Left forelimb (tissue), 1 donor: ENCODE data around the gene TMEM238L.

Experiments used
- DNase-seq: peaks from one replicate; pipeline ENCODE4 v3.0.0-alpha.2; 2018; ENCODE audit warnings: low spot score

TMEM238L gene

DNA sequence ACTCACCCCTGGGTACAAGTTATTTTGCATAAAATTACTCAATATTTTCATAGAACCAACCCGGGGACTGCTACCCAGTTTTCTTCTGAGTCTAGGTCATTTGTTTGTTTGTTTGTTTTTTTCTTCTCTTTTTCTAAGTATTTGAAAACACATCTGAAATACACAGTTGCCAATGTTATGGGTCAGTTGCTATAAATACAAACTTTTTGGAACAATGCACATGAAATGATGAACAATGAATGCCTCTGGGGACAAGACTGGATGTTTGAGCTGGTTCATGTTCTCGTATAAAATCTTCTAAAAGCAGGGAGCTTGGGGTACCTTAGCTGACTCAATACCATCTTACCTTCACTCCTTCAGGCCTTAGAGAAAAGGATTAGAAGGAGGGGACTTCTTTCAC is 30.5 kb downstream of the TMEM238L start:
- DNase-seq: no peak

DNA sequence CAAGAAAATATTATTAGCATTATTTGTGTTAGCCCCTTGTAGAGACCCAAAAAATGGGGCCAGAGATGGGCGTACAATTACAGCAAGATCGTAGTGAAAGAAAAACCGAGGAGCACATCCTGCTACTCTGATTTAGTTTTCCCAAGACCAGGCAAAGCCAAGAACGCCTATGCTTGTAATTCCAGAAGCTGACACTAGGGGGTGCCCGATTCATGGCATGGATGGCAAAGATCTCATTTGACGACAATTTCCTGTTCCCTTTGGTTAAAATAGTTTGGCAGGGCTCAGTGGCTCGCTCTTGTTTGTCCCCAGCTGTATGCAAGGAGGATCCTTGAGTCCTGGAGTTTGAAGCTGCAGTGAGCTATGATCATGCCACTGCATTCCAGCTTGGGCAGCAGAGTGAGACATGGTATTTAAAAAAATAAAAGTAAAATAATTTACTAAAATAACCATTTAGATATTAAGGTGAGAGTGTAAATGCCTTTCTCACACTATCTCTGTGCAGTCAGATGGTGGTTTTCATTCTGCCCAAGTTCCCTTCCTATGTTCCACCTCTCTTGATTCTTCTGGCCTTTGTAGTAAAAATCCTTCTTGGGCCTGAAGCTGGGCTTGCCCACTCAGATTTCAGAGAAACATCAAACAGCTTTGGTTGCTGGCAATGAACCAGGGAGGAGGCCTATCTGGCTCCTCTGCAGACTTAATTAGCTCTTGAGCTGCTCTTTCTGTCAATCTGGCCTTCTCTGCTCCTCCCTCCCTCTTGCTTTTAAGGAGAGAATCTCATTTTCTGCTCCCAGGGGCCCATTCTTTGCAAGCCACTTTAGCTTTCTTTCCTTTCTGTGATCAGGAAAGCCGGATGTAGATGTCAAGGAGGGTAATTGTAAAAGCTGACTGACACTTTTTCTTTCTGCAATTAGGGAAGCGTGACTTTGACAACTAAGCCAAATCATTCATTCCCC is 31.2 kb downstream of the TMEM238L start:
- DNase-seq: no peak

DNA sequence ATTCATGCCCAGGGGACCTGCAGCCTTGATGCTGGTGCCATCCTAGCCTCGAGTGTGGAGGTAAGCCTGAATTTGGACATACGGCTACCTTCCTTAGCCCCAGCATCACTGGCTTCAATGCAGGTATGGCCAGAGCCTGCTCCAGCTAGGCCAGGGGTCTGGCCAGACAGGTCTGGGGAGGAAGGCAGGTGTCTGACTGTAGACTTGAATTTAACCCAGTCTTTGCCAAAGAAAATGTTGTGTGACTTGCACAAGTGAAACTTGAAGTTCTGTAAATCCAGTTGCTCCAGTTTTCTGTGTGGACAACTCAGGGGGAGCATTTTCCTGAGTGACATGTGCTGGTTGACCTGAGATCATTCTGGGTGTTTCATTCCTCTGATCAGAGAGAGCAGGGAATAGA is 32.8 kb downstream of the TMEM238L start:
- no peak for DNase-seq

DNA sequence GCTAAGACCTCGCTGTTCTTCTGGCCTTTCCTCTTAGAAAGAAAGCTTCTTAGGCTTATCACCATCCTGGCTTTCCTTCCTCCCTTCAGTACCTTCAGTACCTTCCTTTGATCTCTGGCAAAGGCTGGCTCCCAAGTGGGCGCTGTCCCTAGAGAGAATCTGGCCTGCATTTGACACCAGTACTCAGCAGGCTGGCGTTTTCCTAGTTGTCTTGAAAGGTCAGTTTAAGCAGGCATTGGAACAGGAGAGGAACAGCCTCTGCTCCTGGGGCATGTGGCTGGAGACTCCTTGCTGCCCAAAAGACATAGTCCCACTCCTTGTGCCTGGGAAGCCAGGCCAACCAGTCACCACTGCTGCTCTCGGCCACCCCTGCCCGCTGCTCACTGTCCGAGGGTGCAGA is 34.1 kb downstream of the TMEM238L start:
- no peak for DNase-seq

DNA sequence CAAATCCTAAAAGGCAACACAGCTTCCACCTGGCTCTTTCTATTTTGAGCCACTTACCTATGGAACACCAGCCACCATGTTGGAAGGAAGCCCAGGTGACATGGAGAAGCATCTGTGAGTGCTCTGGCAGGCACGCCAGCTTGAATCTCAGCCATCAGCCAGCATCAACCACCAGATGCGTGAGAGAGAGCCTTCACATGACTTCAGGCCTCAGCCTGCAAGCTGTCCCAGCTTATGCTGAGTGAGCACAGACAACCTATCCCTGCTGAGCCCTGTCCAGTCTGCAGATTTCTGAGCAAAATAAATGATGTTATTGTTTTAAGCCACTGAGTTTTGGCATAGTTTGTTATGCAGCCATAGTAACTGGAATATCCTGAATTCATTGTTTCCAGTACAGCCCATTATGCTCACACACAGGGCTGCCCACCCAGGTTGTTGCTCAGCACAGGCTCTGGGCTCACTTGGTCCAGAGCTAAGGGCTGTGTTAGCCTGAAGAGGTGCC is 35.1 kb downstream of the TMEM238L start:
- no peak for DNase-seq

DNA sequence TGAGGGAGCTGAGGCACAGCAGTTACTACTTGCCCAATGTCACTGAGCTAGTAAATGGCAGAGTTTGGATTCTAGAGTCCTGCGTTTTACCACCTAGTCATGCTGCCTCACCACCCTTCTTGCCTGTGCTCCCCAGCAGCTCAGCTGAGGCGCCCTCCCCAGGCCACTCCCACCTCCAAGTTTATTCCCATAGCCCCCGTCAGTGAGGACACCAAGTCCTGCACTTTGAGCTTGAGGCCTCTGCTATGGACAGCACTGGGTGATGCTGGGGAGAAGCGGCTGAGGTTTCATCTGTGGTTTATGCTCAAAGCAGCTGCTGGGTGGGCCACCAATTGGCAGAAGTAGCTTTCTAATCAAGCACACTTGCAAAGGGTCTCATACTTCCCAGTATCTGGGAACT is 36.7 kb downstream of the TMEM238L start:
- DNase-seq: no peak

DNA sequence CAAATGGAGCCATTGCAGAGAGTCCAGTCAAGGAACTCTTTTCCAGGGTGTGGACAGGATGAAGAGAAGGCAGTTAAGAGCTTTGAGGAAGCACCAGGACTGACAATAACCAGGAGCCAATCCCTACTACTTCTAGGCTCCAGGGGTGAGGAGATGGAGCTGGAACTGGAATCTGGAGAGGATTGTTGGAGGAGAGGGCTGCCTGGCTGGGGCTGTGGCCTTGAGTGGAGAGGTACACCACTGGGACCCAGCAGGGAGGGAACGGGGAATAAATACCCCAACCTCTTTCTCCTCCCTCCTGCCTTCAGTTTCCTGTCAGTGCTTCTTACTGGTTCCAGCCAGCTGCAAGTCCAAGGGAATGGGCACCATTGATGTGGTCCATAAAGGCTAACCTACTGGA is 41.9 kb downstream of the TMEM238L start:
- DNase-seq: no peak

DNA sequence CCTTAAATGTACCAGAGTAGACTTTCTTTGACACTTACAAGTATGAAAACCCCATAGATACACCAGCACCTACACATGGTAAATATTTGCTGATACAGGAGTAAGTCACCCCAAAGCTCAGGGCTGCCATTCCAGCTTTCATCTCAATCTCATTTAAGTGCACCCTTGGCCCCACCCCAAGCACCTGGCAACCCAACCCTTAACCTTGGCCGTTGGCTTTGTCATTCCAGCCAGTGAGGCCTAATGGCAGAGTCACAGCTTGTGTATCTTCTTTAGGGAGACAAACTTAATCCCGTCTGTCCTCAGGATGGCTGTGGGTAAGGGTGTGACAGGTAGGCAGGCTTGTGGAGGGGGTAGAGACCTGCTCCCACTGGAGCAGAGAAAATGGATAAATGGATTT is 42.6 kb downstream of the TMEM238L start:
- DNase-seq: no peak

DNA sequence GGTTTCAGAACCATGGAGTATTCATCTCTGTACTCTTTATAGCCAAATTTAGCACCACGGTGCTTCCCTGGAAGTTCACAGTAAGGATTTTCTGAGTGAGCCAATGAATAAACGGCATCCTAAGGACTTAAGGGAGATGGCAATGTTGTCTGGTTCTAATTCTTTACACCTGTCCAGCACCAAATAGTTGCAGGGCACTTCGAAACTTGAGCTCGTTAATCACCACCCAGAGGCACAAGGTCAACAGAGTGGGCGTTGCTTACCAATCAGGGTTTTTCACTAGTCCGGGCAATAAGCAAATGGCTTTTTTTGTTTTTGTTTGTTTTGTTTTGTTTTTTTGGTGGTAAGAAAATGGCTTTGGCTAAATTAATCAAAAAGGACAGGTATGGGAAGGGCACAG is 45.8 kb downstream of the TMEM238L start:
- no peak for DNase-seq

DNA sequence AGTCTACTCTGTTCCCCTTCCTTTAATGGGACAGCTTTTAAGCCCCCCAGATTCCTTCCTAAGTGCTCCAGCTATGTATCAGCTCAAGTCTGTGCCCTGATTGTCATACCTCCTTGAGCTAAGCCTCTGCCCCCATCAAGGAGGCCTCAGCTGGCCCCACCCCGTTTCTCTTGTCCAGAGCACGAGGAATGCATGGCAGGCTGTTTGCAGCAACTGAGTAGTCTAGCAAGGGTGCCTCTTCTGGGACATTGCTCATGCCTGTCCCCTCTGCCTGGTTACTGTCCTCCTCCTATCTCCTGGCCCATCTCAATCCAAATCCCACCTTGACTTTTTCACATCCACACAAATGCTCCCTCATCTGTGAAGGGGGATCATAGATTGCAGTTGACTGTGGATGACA is 46.3 kb downstream of the TMEM238L start:
- no peak for DNase-seq

DNA sequence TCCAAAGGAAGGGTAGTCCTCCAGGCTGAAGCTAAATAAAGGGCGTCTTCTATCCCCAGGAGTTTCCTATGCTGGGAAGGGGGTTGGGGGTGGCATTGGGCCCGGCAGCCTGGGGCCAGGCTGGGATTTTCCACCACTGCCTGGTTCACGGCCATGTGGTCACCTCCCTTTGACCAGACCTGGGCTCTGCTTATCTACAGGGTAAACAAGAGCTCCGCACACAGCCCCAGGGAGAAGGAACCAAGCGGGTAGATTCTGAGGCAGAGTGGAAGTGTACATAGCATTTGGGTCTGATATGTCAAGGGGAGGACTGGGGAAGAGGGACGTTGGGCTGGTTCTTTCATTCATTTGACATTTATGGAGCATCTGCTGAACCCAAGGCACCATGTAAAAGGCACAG is 46.8 kb downstream of the TMEM238L start:
- DNase-seq: no peak

DNA sequence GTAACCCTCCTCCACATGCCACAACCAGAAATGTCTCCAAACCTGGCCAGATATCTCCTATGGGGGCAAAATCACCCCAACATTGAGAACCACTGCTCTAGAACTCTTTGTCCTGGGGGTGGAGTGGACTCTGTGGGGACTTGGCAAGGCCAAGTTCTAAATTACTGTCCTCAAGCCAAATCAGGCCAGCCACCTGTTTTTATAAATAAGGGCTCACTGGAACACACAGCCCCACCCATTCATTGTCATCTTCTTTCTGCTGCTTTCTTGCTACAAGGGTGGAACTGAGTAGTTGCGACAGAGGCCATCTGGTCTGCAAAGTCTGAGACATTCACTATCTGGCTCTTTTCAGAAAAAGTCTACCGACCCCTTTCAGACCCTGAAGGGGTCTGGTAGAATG is 47.3 kb downstream of the TMEM238L start:
- DNase-seq: no peak

DNA sequence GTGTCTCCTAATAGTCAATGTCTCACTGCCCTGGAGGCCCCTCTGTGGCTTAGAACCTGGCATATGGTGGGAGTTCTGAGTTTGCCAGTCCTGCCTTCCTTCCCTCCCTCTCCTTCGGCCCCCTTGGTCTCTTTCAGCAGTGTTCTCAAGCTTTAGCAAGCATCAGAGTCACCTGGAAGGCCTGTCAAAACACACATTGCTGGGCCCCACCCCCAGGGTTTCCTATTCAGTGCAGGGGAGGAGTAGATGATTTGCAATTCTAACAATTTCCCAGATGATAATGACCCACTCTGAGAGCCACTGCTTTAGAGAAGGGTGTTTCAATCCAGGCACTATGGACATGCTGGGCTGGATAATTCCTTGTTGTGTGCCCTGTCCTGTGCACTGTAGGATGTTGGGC is 47.7 kb downstream of the TMEM238L start:
- no peak for DNase-seq

DNA sequence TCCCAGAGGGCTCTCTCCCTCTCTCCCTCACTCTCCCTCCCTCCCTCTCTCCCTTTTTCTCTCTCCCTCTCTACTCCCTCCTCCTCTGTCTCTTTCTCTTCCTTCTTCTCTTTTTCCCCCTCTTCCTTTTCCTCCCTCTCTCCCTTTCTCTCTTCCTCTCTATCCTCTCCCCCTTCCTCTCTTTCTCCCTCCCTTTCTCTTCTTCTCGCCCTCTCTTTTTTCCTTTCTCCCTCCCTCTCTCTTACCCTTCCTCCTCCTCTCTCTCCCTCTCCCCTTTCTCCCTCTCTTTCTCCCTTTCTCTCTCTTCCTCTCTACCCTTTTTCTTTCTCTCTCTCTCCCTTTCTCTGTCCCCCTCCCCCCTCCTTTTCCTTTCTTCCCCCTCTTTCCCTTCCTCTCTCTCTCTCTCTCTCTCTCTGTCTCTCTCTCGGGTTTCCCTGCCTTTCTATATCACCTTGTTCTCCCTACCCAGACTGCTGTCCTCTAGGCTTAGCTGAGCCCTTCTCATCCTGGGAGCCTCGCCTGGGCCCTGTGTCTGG is 48.2 kb downstream of the TMEM238L start:
- DNase-seq: no peak

DNA sequence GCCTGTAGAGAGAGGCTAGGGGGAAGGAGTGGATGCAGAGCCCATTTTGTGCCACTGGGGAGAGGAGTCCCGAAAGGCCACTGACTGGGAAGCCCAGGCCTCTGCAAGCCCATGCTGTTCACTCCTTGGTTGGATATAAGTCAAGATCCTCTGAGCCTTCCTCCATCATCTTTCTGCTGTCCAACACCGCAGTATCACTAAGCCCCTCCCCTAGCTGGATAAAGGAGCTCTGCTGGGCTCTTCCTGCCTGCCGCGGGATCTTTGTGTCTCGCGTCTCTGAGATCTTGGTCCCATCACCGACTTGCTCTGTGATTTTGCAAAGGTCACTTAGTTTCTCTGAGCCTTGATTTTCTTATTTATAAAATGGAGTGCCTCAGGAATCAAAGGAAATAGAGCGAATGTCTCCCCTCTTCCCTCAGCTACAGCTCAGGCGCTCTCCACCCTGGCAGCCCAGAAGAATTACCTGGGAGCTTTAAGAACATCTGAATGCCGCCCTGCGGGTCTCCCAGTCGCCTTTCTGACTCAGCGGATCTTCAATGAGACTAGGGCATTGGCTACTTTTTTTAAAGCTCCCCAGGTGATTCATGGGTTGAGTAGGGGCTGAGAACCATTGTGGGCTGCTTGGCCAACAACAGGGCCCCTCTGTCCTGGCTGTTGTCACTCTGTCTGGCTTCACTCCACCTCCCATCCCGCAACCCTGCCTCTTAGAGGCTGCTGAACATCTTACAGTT is 48.9 kb downstream of the TMEM238L start:
- no peak for DNase-seq

DNA sequence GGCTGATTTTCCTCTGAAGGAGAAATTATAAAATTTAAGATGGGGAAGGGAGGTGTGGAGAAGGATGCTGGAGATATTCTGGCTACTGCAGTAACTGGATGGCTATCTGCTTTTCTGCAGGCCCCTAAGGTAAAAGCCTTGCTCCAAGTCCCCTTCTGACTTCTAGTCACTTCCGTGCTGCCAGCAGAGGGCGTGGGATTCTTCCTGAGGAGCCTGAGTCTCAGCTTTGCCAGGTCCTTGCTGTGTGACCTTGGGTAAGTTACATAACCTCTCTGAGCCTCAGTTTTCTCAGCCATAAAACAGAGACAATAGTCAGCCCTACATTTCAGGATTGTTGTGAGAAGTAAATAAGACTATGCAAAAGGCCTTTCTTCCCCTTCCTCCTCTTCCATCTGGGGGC is 49.8 kb downstream of the TMEM238L start:
- DNase-seq: no peak

DNA sequence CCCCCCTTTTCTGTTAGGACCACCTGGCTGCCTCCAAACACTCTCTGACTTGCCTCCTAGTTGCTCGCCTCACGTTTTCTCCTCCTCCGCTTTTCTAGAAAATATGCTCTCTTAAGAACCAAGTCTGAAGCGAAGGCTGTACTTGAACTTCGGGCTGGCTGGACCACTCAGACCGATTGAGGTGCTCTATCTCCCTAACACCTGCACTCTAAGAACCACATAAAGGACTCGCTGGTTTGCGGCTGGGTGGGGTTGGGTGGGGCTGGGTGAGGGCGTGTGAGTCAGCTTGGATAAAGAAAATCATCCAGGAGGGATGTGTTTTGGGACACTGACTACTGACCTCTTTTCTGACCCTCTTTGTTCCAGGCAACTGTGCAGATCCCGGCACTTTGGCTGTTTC is 51.2 kb downstream of the TMEM238L start:
- DNase-seq: no peak

DNA sequence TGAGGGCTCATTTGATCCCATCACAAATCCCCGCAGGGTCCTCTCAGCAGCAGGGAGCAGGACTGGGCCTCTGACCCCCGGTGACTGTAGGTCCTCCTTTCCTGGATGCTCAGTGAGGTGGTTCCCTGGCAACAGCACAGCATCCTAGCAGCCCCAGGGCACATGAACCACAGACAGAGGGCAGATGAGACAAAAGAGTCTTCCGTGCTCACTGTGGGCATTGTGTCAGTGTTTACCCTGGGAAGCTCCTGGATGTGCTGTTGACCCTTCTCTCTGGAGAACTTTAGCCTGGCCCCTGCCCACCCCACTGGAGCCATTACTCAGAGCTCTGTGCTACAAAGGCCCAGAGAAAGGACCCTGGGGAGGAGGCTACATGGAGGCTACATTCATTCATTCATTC is 52.3 kb downstream of the TMEM238L start:
- DNase-seq: no peak

DNA sequence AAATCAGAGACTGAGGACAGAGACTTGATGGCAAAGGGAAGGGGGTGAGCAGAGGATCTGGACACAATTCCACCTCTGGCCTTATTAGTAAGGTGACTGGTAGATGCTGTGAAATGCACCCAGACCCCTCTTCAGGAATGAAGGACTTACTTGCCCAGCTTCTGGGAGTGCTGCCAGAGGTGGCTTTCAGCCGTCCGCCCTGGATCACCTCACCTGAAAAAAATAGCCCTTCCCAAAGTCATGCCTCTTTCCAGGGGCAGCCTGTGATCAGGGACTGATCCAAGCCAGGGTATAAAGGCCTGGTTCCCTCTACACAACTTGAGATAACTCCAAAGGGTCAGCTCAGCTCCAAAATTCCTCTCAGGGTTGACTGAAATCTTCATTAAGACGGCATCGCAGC is 53.7 kb downstream of the TMEM238L start:
- no peak for DNase-seq

DNA sequence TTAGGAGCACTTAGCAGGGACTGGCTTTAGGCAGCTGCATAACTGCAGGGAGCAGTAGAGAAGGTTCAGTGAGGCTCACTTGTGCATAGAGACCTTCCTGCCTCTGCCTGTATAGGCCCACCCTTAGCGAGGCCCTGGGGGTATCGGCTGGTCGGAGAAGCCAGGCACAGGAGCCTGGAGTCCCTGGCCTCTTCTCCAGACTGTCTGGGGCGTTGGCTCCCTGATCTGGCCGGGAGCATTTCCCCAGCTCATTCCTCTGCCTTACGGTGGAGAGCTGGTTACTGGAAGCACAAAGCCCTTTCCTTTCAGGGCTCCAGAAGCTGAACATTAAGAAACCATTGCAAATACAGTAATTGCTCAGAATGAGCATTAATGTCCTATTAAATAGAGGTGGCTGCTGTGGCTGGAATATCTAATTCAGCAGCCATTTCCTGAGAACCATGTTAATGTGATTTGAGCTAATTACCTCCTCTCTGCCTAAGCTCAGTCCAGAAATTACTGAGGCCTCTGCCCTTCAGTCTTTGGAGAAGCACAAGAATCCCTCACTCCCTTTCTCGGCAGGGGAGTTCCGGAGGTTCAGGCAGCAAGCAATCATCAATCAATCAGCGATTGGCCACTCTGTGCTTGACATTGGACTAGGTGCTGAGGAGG is 55.2 kb downstream of the TMEM238L start:
- DNase-seq: no peak

DNA sequence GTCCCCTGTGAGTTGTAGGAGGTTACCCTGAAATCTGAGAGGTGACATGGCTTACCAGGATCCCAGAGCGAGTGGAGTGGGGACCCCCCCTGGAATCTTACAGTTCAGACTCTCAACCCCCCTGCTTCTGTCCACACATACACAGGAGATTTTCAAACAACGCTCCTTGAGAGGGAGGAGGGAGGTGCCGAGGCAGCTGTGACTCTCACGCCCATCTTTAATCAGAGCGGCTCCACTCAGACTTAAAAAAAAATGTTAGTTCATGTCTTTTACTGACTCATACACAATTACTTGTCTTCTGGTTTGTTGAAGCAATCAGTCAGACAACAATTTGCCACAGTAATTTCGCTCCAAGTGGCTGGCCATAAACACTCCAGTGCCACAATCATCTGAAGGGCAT is 58.7 kb downstream of the TMEM238L start:
- no peak for DNase-seq
